ES-I3 (cell line): ENCODE results near the gene GNAO1.

Source experiments
- H3K36me3 ChIP-seq: 2 replicates; pipeline ENCODE4 v1.6.1; 2013; ENCODE audit warnings: mild to moderate bottlenecking, low read length, control low read depth, moderate library complexity; ENCODE audit not compliant: insufficient read depth
- H3K4me1 ChIP-seq: 2 replicates; pipeline ENCODE4 v1.6.1; 2013; ENCODE audit warnings: mild to moderate bottlenecking, control low read depth, low read length; ENCODE audit not compliant: insufficient read depth
- H3K9ac ChIP-seq: 2 replicates; pipeline ENCODE4 v1.6.1; 2013; ENCODE audit warnings: low read depth, mild to moderate bottlenecking, low read length, moderate library complexity
- H3K9me3 ChIP-seq: 2 replicates; pipeline ENCODE4 v1.6.1; 2013; ENCODE audit warnings: mild to moderate bottlenecking, low read length, moderate library complexity; ENCODE audit not compliant: control insufficient read depth, insufficient read depth

Gene GNAO1

DNA sequence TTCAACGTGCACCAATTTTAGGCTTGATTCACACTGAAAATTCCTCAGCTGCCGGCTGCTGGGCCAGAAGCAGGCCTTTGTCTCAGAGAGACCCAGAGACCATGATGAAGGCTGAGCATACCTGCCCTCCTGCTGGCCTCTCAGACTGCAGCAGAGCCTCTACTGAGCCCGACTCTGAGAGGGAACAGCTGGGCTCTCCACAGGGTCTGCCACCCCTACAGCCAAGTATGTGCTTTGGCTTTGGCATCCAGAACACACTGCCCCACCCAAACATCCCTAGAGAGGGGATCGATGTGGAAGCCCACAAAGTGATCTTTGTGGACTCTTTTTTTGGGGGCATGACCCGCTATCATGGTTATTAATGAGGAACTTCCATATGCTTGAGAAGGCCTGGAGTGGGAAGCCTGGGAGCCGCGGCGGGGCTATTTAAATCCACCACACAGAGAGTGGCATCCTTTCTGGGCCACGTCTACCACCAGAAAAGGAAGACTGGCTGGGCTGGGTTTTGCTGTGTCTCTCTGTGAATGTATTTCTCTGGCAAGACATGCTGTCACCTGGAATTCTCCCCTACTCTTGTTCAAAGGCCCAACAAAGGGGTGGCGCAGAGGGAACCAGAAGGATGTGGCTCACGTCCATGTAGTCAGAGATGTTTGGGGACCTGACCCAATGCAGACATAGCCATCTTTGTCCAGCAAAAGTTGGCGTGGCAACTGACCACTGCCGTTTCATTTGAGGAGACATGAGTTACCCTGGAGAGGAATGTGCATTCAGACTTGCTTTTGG lies 69.3 kb downstream of the GNAO1 start:
- no peaks in the 10 kb centered on the region for H3K9me3 ChIP-seq
- H3K36me3 ChIP-seq = no peaks in the 10 kb centered on the region
- no peak overlapping the region for H3K9ac ChIP-seq
- peaks cover 8% of the 10 kb centered on the region; the same call in 1 of the 2 replicates for H3K4me1 ChIP-seq

DNA sequence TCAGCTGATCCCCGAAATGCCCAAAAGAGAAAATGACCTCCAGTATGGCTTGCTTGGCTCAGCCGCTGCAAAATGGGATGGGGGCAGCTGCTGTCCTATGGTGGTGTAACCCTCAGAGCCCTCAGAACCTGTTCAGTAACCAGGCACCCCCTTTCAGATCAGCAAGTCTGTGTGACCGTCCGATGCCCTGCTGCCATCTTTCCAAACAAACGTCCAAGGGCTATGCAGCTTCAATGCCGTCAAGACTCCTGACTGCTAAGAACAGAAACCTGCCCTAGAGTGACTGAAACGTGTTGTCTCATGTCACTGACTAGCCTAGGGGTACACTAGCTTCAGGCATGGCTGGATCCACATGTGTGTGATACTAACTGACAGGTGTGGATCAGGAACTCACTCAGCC lies 70.4 kb downstream of the GNAO1 start:
- Histone ChIP-seq H3K9me3 (no peaks in the 10 kb centered on the region), H3K9ac (no peak overlapping the region), H3K4me1 (peaks cover 8% of the 10 kb centered on the region; the same call in 1 of the 2 replicates), H3K36me3 (no peaks in the 10 kb centered on the region)

DNA sequence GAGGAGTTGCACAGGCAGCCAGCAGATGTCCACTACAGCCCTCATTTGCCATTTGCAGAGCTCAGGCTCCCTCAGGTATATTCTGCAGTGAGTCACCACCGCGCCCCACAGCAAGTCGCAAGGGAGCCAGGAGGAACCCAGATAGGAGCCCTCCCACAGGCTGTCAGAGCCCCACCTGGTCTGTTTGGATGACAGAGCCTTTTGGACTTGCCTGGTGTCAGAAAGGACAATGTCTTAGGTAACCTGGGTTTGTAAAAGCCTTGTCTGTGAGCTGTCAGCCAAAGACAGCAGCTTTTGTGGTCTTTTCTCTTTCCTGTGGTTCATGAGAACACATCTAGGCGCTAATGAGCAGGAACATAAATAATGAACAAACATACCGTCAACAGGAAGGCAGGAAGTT lies 70.9 kb downstream of the GNAO1 start:
- H3K36me3 ChIP-seq = no peaks in the 10 kb centered on the region
- H3K9me3 ChIP-seq = no peaks in the 10 kb centered on the region
- H3K9ac ChIP-seq = no peak overlapping the region
- H3K4me1 ChIP-seq = peaks cover 8% of the 10 kb centered on the region; the same call in 1 of the 2 replicates

DNA sequence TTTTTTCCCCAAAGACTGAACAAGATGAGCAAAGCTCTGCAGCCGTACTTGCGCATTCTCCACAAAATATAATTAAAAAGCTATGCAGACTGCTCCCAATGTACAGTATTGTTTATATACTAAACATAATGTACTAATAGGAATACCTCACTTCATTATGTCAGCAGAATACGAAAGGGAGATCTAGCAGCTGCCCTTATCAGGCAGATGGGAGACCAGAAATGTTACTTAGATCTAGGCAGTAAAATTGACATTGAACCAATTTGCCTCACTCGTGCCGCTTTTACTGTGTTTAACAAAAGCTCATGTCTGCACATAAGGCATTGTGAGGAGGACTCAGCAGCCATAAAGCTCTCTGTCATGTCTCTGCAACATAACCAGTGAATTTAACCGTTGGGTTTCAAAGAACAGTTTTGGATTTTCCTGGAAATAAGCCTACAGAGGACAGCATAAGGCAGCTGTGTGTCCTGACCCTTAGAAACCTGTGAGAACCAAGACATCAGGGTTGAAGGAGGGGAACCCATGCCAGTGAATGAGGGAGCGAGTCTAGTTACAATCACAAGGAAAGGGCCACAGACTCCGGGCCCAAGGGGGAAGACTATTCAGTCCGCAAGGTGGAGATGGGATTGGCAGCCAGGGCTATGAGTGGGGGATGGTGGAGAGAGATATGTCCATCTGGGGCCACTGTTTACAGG lies 71.4 kb downstream of the GNAO1 start:
- Histone ChIP-seq H3K4me1 (peaks cover 8% of the 10 kb centered on the region; the same call in 1 of the 2 replicates), H3K9ac (no peak overlapping the region), H3K36me3 (no peaks in the 10 kb centered on the region), H3K9me3 (no peaks in the 10 kb centered on the region)

DNA sequence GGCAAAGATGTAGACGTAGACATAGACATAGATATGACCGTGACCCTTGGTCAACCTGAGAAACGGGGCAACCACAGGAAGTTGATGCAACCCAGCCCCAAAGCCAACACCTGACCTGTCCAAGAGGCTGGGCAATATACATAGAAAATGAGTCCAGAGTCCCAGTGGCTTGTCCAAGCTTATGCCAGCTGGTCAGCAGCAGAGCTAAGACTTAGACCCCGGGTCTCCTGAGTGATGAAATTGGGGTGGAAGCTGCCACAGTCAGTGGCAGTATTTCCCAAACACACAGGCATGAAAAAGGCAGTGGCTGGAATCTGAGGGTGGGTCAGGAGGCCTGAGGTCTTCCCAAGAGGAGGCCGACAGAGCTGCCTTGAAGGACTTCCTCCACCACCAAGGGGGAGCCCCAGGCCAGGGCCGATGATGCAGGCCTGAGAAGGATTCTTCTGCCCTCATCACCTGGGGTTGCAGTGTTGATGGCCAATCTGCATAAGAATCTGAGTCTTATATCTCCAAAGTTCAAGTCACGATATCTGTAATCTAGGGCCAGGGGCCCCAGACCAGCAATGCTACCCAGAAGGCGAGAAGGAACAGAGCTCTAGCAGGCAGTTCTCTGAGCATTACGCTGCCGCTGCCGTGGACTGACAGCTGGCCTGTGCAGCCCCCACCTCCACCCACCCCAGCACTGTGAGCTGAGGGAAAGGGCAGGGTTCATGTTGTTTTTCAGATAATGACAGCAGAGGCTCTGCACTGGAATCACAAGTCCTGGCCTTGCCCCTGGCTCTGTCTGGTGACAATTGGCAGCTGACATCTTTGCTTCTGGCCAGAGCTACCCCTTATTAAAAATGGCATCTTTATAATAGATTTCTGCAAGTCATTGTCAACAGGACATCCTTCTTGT lies 72.7 kb downstream of the GNAO1 start:
- Histone ChIP-seq H3K9ac (no peak overlapping the region), H3K9me3 (no peaks in the 10 kb centered on the region), H3K4me1 (peaks cover 11% of the 10 kb centered on the region), H3K36me3 (no peaks in the 10 kb centered on the region)

DNA sequence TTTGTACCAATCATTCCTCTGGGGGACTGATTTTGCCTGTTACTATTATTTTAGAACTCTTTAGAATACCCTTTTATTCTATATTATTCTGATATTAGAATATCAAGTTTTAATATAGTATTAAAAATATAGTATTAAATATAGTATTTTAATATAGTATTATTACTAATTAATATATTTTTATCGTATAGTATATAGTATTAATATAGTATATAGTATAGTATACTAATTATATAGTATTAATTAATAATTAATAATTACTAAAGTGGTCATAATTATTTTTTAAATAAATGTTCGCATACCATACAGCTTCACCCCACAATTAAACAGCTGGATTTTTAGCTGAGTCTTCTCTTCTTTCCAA lies 73.3 kb downstream of the GNAO1 start:
- H3K4me1 ChIP-seq = peaks cover 17% of the 10 kb centered on the region
- no peaks in the 10 kb centered on the region for H3K36me3 ChIP-seq
- no peaks in the 10 kb centered on the region for H3K9me3 ChIP-seq
- H3K9ac ChIP-seq = no peak overlapping the region

DNA sequence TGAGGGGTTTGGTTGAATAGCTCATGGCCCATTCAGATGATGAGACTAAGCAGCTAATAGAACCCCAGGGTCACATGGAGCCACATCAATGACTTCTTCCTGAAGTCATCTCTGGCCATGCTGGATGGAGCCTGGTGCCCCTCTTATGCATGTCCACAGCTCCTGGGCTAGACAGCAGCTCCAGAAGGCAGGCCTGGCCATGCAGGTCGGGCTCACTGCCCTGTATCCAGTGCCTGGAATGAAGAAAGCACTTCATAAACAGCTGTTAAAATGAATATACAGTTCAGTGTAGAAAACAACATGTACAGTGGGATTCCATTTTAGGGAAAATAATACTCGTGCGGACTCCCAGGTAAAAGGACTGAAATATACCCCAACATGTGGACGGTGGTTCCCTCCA lies 73.9 kb downstream of the GNAO1 start:
- H3K9ac ChIP-seq = no peak overlapping the region
- H3K36me3 ChIP-seq = no peaks in the 10 kb centered on the region
- H3K9me3 ChIP-seq = no peaks in the 10 kb centered on the region
- peaks cover 19% of the 10 kb centered on the region for H3K4me1 ChIP-seq

DNA sequence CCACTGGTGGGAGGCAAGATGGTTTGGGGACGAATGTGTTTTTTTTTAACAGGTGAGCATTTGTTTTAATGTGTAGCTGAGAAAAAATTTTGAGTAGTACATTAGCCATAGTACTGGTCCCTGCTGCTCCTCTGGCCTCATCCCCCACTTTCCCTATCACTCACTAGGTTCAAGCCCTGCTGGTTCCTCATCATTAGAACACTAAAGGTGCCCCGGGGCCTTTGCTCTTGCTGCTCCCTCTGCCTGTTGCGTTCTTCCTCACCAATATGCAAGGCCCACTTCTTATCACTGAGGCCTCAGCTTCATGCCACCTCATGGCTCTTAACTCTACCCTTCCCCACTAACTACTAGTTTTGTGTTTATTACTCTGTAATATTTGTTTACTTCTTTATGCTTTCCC lies 74.5 kb downstream of the GNAO1 start:
- H3K9ac ChIP-seq = no peak overlapping the region
- H3K9me3 ChIP-seq = no peaks in the 10 kb centered on the region
- peaks cover 19% of the 10 kb centered on the region for H3K4me1 ChIP-seq
- no peaks in the 10 kb centered on the region for H3K36me3 ChIP-seq

DNA sequence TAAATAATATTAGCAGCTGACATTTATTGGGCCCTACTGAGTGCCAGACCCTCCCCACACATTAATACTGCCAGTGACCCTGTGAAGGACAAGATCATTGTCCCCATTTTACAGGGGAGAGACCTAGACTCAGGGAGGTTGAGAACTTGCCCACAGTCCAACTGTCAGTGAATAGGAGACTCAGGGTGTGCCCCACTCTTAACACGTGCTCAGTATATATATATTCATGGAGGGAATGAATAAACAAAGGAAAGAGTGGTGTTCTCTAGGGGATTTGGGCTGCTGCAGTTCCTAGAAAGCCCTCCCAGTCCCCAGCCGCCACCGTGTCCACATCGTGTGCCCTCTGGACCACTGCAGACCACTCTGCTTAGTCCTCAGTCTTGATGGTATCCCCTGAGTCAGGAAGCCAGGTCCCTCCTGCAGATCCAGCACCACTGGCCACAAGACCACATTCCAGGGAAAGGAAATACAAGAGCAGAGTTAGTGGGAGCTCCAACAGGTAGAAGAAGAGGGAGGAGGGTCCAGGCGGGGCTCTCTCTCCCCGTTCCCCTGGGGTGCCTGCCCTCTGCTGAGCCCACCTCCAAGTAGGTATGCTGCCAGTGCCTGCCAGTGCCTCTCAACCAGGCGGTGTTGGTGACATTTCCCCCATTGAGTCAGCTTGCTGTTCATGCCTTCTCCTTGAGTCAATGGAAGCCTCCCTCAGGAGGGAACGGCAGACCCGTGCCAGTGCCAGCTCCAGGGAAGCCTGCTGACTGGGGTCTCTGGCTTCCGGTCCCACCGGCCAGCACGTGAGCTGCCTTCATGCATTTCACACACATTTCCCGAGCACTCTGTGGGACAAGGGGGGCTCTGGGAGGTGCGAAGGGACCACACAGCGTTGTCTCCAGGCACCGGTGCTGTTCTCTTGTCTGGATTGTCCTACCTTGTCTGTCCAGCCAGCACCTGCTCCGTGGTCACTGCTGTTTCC lies 75.6 kb downstream of the GNAO1 start:
- peaks cover 19% of the 10 kb centered on the region for H3K4me1 ChIP-seq
- H3K9ac ChIP-seq = no peak overlapping the region
- H3K36me3 ChIP-seq = no peaks in the 10 kb centered on the region
- no peaks in the 10 kb centered on the region for H3K9me3 ChIP-seq

DNA sequence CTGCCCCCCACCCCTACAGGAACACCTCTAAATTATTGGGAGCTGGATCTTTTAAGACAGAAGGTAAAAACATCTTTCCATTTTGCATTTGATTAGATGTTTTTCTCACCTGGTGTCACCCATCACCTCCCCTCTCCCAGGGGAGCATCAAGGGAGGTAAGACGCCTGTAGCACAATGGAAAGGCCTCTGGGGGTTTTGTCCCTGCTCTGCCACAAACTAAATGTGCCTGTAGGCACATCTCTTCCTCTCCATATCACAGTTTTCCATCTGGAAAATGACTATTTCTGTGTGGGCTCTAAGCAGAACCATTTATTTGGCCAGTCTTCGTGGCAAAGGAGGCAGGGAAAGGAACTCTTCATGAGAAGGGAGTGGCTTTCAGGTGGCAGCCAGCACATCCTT lies 76.6 kb downstream of the GNAO1 start:
- Histone ChIP-seq H3K9me3 (no peaks in the 10 kb centered on the region), H3K4me1 (peaks cover 19% of the 10 kb centered on the region), H3K36me3 (no peaks in the 10 kb centered on the region), H3K9ac (no peak overlapping the region)

DNA sequence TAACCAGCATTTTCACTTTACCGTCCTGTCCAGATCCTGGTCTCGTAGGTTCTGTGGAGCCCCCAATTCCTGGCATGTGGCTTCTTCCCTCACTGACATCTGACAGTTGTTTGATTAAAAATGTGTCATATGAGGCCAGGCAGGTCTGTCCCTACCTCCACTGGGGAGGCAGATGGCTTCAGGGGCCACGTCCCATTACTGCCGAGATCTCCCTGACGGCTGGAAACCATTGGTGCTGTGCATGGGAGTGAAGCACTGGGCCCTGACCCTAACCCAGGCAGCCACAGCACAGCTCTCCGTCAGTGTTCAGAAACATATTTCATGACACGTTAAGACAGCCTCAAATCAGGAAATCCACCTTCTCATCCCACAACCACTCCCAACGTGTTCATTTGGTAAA lies 77.5 kb downstream of the GNAO1 start:
- peaks cover 17% of the 10 kb centered on the region for H3K4me1 ChIP-seq
- H3K9me3 ChIP-seq = no peaks in the 10 kb centered on the region
- H3K36me3 ChIP-seq = no peaks in the 10 kb centered on the region
- no peak overlapping the region for H3K9ac ChIP-seq

DNA sequence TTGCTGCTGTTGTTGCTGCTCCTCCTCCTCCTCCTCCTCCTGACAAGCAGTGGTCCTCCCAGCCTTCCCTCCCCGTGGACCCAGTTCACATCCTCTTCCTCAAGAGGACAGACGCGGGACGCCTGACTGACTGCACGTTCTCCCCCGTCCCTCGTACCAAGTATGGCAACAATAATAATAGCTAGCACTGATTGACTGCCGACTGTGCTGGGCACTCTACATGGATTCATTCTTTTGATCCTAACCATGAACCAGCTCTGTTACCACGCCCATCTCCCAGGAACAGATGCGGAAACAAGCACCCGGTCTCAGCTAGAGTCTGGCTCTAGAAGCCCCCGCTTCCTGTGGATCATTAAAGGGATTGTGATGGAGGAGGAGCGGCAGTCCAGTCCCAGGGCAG lies 78.0 kb downstream of the GNAO1 start:
- Histone ChIP-seq H3K9me3 (no peaks in the 10 kb centered on the region), H3K4me1 (peaks cover 12% of the 10 kb centered on the region), H3K36me3 (no peaks in the 10 kb centered on the region), H3K9ac (no peak overlapping the region)

DNA sequence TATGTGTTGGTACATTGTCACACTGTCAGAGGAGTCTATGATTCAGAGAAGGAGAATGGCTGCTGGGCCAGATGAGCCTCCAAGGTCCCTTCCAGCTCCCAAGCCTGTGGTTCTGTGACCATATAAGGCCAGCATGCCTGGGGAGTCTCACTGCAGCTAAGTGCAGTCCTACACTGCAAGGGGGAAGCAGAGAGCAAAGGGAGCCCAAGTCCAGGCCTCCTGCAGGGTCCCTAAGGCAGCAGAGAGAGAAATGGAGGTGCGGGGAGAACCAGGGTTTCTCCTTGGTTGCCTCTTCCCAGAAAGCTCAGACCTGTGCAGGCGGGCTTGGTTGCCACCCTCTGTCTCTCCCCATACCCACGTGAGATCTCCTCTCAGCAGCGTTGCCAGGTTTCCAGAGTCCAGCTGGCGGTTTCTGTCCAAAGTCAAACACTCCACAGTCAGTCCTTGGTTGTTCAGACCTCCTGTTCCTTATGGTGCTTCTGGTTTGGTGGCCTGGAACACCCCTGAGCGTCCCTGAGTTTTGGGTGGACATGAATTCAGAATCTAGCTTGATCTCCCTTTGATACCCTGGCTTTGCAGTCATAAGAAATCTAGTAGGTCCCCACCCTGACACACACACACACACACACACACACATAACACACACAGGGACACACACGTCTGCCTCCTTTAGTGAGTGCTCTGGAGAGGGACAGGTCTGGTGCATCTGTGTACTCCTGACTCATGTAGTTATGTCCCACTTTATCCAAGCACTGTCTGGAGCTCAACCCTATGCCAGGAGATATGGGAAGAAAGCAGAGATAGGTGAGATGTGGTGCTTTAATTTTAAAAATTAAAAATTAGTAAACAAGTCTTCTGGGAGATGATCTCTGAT lies 78.8 kb downstream of the GNAO1 start:
- H3K9me3 ChIP-seq = no peaks in the 10 kb centered on the region
- H3K4me1 ChIP-seq = peaks cover 11% of the 10 kb centered on the region

More for the DNA sequence above, 78.8 kb downstream of the GNAO1 start:
- Histone ChIP-seq H3K36me3 (no peaks in the 10 kb centered on the region), H3K9ac (no peak overlapping the region)
